ENCODE results near the gene RNF186. TPM values are rescaled to one million over a fixed set of nuclear protein-coding genes. Genes with fewer than 3 reads are reported as not detected.
"Not testable (repeated sequence)": the region's sequence is repeated elsewhere in the genome, so short reads cannot be mapped to it uniquely, and the experiment has no call there.

The RNF186 gene
- total and polyA plus RNA-seq, 5 donors, result not detected

DNA sequence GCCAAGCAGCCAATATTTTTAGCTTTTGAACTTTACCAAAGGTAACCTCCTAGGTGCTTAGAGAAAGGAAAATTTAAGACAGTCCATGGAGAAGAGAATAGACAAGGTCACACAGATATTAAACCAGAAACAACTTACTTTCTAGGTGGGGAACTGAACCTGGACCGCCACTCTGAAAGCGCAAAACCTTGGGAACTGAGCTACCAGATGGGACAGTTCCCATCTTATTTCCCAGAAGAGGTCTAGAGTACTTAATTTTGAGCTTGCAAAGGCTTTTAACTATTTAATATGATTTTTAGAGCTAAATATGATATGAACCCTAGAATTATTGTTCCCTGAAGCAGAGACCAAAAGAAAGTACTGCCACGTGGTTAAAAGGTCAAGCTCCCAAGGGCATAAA, 34.2 kb upstream of the RNF186 start:
- ATAC-seq; H3K4me1 ChIP-seq (ENCODE audit: control insufficient read depth, insufficient read depth, low read length); H3K27ac ChIP-seq (ENCODE audit: low read length); intact Hi-C loops (cut with DNase I); DNase-seq; H3K4me3 ChIP-seq (ENCODE audit: low read length); H3K9me3 ChIP-seq (ENCODE audit: control insufficient read depth, low read length); H3K27me3 ChIP-seq (ENCODE audit: control insufficient read depth, insufficient read depth): not testable (repeated sequence)
- WGBS, result 72% methylated on average over 3 of the region's 3 CpGs

DNA sequence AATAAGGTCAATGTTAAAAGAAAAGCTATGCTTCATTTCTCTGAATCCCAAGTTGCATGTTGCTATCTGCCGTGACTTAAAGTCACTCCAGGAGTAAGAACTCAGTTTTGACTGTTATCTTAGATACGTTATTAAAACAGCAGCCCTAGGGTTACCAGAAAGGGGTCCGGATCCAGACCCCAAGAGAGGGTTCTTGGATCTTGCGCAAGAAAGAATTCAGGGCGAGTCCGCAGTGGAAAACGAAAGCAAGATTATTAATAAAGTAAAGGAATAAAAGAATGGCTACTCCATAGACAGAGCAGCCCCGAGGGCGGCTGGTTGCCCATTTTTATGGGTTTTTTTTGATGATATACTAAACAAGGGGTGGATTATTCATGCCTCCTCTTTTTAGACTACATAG, 32.3 kb upstream of the RNF186 start:
- H3K4me3 ChIP-seq (ENCODE audit: low read length); DNase-seq; H3K27ac ChIP-seq (ENCODE audit: low read length); H3K9me3 ChIP-seq (ENCODE audit: control insufficient read depth, low read length); intact Hi-C loops (cut with DNase I); H3K27me3 ChIP-seq (ENCODE audit: control insufficient read depth, insufficient read depth); H3K4me1 ChIP-seq (ENCODE audit: control insufficient read depth, insufficient read depth, low read length); ATAC-seq: not testable (repeated sequence)
- whole genome bisulfite sequencing, result 83% methylated on average over 9 of the region's 9 CpGs

DNA sequence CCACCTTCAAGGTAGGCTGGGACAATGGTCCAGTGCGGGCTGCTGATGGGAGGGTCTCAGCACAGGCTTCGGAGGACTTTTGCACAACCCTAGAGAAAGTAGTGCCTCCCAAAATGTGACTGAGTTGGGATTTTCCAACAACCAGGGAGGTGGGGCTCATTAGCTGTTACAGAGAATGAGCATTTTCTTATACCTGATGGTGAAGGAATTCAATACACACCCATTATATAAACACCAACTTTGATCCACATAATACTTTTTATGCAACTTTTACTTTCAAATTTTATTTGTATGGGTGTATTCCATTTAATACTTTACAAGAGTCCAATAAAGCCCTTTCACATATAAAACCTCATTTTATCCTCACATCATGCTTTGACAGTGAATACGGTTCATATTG, 31.3 kb upstream of the RNF186 start:
- intact Hi-C loops (cut with DNase I), result no loop called here
- Histone ChIP-seq H3K4me3 (ENCODE audit: low read length) (no peak overlapping the region), H3K27ac (ENCODE audit: low read length) (no peak overlapping the region), H3K9me3 (ENCODE audit: control insufficient read depth, low read length) (no peaks in the 10 kb centered on the region), H3K4me1 (ENCODE audit: control insufficient read depth, insufficient read depth, low read length) (no peaks in the 10 kb centered on the region), H3K27me3 (ENCODE audit: control insufficient read depth, insufficient read depth) (no peaks in the 10 kb centered on the region)
- ATAC-seq (no peak), DNase-seq (no peak)
- WGBS, result 94% methylated on average over 3 of the region's 3 CpGs

DNA sequence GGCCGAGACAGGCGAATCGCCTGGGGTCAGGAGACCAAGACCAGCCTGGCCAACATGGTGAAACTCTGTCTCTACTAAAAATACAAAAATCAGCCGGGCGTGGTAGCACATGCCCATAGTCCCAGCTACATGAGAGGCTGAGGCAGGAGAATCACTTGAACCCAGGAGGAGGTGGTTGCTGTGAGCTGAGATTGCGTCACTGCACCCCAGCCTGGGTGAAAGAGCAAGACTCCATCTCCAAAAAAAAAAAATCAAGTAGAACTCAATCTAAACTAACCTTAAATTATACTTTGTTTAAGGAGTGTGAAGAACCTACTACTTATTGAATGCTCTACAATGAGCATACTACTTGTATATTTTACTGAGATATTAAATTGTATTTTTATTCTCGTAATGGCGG, 30.5 kb upstream of the RNF186 start:
- no peak overlapping the region for H3K27ac ChIP-seq (ENCODE audit: low read length)
- DNase-seq (no peak), ATAC-seq (no peak)
- H3K4me3 ChIP-seq (ENCODE audit: low read length), result no peak overlapping the region
- intact Hi-C loops (cut with DNase I), result no loop called here
- WGBS, result 91% methylated on average over 8 of the region's 8 CpGs
- no peaks in the 10 kb centered on the region for H3K27me3 ChIP-seq (ENCODE audit: control insufficient read depth, insufficient read depth)
- no peaks in the 10 kb centered on the region for H3K4me1 ChIP-seq (ENCODE audit: control insufficient read depth, insufficient read depth, low read length)
- no peaks in the 10 kb centered on the region for H3K9me3 ChIP-seq (ENCODE audit: control insufficient read depth, low read length)

DNA sequence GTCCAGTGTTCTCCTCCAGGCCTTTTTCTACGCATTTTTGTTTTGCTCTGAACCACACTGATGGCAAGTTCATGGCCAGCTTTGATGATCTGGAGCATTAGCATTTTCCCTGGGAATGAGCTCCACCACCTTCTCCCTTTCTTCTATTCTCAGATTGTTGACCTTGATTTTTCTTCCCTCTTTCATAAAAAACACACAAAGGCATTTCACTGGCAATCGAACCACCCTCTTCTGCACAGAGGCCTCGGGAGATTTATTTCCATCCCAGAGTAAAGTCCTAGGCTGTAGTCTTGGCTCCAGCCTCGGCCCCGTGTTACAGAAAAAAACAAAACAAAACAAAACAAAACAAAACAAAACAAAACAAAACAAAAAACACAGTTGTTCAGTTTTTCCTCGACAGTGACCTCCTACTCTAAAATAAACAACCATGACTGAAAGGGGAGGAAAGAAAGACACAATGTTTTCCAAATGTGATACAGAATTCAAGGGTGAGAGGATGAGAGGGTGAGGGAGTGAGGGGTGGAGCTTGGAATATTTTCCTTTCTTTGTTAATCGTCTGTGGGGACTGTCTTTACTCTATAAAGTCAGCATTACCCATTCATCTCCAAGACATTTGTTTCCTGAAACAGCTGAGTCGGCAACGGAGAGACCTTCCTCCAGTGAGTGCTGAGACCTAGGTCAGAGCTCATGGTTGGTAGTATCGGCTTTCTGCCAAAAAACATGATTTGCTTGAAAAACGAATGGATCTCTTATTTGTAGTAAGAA, 29.8 kb upstream of the RNF186 start:
- intact Hi-C loops (cut with DNase I), result no loop called here
- Histone ChIP-seq H3K4me1 (ENCODE audit: control insufficient read depth, insufficient read depth, low read length) (no peaks in the 10 kb centered on the region), H3K4me3 (ENCODE audit: low read length) (no peak overlapping the region), H3K27me3 (ENCODE audit: control insufficient read depth, insufficient read depth) (no peaks in the 10 kb centered on the region), H3K27ac (ENCODE audit: low read length) (no peak overlapping the region), H3K9me3 (ENCODE audit: control insufficient read depth, low read length) (no peaks in the 10 kb centered on the region)
- ATAC-seq, result no peak
- whole genome bisulfite sequencing, result 37% methylated on average over 11 of the region's 11 CpGs
- no peak for DNase-seq

DNA sequence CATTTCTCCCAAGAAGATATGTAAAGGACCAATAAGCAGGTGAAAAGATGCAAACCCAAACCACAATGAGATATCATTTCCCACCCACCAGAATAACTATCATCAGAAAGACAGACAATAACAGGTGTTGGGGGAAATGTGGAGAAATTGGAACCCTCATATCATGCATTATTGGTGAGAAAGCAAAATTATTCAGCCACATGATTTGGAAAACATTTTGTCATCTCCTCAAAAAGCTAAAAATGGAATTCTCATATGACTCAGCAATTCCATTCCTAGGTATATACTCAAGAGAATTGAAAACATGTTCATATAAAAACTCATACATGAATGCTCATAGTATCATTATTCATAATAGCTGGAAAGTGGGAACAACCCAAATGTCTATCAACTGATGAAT, 25.1 kb upstream of the RNF186 start:
- ATAC-seq, result no peak
- DNase-seq, result no peak
- intact Hi-C loops (cut with DNase I), result no loop called here
- Histone ChIP-seq H3K9me3 (ENCODE audit: control insufficient read depth, low read length) (no peaks in the 10 kb centered on the region), H3K4me3 (ENCODE audit: low read length) (no peak overlapping the region), H3K4me1 (ENCODE audit: control insufficient read depth, insufficient read depth, low read length) (no peaks in the 10 kb centered on the region), H3K27me3 (ENCODE audit: control insufficient read depth, insufficient read depth) (no peaks in the 10 kb centered on the region), H3K27ac (ENCODE audit: low read length) (no peak overlapping the region)

DNA sequence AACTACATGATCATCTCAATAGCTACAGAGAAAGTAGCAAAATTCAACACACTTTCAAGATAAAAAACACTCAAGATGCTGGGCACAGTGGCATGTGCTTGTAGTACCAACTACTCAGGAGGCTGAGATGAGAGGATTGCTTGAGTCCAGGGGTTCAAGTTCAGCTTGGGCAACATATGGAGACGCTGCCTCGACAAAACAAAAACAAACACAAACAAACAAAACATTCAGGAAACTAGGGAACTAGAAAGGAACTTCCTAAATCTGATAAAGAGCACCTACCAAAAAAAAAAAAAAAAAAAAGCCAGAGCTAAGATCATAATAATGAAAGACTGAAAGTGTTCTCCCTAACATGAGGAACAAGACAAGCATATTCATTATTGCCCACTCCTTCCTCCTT, 22.8 kb upstream of the RNF186 start:
- no peaks in the 10 kb centered on the region for H3K4me1 ChIP-seq (ENCODE audit: control insufficient read depth, insufficient read depth, low read length)
- H3K27ac ChIP-seq (ENCODE audit: low read length), result no peak overlapping the region
- 57% methylated on average over 2 of the region's 2 CpGs for WGBS
- no peaks in the 10 kb centered on the region for H3K27me3 ChIP-seq (ENCODE audit: control insufficient read depth, insufficient read depth)
- intact Hi-C loops (cut with DNase I), result no loop called here
- no peak for DNase-seq
- no peak overlapping the region for H3K4me3 ChIP-seq (ENCODE audit: low read length)
- ATAC-seq, result no peak
- no peaks in the 10 kb centered on the region for H3K9me3 ChIP-seq (ENCODE audit: control insufficient read depth, low read length)

DNA sequence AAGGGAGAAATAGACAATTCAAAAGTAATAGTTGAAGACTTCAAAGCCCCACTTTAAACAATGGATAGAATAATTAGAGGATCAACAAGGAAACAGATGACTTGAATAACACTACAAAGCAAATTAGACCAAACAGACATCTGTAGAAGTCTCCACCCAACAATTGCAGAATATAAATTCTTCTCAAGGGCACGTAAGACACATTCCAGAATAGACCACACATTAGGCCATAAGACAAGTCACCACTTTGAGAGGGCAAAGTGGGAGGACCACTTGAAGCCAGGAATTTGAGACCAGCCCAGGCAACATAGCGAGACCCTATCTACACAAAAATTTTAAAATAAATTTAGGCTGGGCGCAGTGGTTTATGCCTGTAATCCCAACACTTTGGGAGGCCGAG, 20.5 kb upstream of the RNF186 start:
- H3K9me3 ChIP-seq (ENCODE audit: control insufficient read depth, low read length), result no peaks in the 10 kb centered on the region
- WGBS, result 89% methylated on average over 4 of the region's 4 CpGs
- H3K27ac ChIP-seq (ENCODE audit: low read length), result no peak overlapping the region
- ATAC-seq (no peak), DNase-seq (no peak)
- no peaks in the 10 kb centered on the region for H3K4me1 ChIP-seq (ENCODE audit: control insufficient read depth, insufficient read depth, low read length)
- intact Hi-C loops (cut with DNase I), result no loop called here
- no peak overlapping the region for H3K4me3 ChIP-seq (ENCODE audit: low read length)
- no peaks in the 10 kb centered on the region for H3K27me3 ChIP-seq (ENCODE audit: control insufficient read depth, insufficient read depth)

DNA sequence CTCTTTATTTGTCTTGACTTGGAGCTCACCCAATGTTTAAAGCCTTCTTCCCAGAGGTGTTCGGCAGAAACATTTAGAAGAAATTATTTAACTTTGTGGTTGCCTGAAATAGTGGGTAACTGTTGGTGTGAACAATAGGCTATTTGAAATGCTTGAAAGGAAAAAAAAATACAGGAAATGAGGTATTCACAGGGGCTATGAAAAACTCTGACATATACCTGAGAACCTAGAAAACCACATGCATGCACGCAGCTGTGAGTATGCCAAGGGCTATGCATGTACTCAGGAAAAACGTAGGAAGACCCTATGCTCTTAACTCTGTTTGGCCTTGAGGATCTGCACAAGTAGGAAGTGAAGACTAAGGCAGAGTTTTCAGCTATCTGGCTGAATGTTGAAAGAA, 16.4 kb upstream of the RNF186 start:
- no peak overlapping the region for H3K4me3 ChIP-seq (ENCODE audit: low read length)
- no peaks in the 10 kb centered on the region for H3K4me1 ChIP-seq (ENCODE audit: control insufficient read depth, insufficient read depth, low read length)
- ATAC-seq (no peak), DNase-seq (no peak)
- intact Hi-C loops (cut with DNase I), result no loop called here
- H3K27me3 ChIP-seq (ENCODE audit: control insufficient read depth, insufficient read depth), result no peaks in the 10 kb centered on the region
- no peaks in the 10 kb centered on the region for H3K9me3 ChIP-seq (ENCODE audit: control insufficient read depth, low read length)
- no peak overlapping the region for H3K27ac ChIP-seq (ENCODE audit: low read length)
- WGBS, result 80% methylated on average over 3 of the region's 3 CpGs

DNA sequence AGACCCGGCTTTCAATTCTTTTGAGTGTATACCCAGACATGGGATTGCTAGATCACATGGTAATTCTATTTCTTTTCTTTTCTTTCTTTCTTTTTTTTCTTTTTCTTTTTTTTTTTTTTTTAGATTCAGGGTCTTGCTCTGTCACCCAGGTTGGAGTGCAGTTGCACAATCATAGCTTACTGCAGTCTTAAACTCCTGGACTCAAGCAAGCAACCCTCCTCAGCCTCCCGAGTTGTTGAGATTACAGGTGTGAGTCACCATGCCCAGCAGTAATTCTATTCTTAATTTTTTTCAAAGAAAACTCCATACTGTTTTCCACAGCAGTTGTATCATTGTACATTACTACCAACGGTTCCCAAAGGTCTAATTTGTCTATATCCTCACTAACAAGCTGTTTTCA, 13.5 kb upstream of the RNF186 start:
- no peaks in the 10 kb centered on the region for H3K9me3 ChIP-seq (ENCODE audit: control insufficient read depth, low read length)
- no peak overlapping the region for H3K4me3 ChIP-seq (ENCODE audit: low read length)
- H3K27me3 ChIP-seq (ENCODE audit: control insufficient read depth, insufficient read depth), result no peaks in the 10 kb centered on the region
- no peak for DNase-seq
- ATAC-seq, result no peak
- WGBS, result 81% methylated on average over 3 of the region's 3 CpGs
- H3K27ac ChIP-seq (ENCODE audit: low read length), result no peak overlapping the region
- no peaks in the 10 kb centered on the region for H3K4me1 ChIP-seq (ENCODE audit: control insufficient read depth, insufficient read depth, low read length)
- intact Hi-C loops (cut with DNase I), result no loop called here

DNA sequence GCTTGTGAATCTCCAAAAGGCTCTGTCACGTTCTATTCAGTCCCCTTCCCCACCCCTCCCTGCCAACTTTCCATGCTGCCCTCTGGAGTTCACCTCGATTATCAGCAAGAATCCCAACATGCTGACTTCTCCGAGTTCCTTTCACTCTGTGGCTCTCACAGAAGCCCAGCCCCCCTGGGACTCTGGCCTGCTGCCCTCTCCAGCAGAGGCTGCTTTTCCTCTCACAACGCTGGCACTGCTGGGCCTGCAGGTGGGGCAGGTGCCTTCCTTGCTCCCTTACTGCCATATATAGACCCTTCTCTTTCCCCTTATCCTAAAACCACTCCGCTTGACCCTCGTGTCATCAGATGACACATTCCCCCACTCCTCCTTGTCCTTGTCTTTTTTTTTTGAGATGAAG, 10.2 kb upstream of the RNF186 start:
- no peaks in the 10 kb centered on the region for H3K9me3 ChIP-seq (ENCODE audit: control insufficient read depth, low read length)
- ATAC-seq, result no peak
- H3K27me3 ChIP-seq (ENCODE audit: control insufficient read depth, insufficient read depth), result no peaks in the 10 kb centered on the region
- 28% methylated on average over 6 of the region's 6 CpGs for WGBS
- no peak overlapping the region for H3K4me3 ChIP-seq (ENCODE audit: low read length)
- DNase-seq, result no peak
- H3K4me1 ChIP-seq (ENCODE audit: control insufficient read depth, insufficient read depth, low read length), result no peaks in the 10 kb centered on the region
- H3K27ac ChIP-seq (ENCODE audit: low read length), result no peak overlapping the region
- intact Hi-C loops (cut with DNase I), result no loop called here

DNA sequence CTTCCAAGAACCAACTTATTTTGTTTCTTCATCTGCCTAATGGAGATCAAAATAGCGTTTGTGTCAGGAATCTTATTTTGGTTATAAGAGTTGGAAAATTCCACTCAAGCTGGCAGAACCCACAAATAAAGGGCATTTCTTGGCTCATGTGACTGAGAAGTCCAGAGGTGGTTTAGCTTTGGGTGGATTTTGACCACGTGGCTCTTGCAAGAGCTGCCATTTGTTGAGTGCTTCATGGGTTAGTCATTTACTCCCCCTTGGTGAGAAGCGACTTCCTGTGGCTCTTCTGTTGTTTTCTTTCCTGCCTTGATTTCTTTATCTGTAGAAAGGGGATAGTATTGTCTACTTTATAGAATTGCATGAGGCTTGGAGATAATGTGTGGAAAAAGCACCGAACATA, 9.5 kb upstream of the RNF186 start:
- intact Hi-C loops (cut with DNase I), result no loop called here
- WGBS, result 64% methylated on average over 4 of the region's 4 CpGs
- Histone ChIP-seq H3K4me3 (ENCODE audit: low read length) (no peak overlapping the region), H3K27me3 (ENCODE audit: control insufficient read depth, insufficient read depth) (no peaks in the 10 kb centered on the region), H3K4me1 (ENCODE audit: control insufficient read depth, insufficient read depth, low read length) (no peaks in the 10 kb centered on the region), H3K27ac (ENCODE audit: low read length) (no peak overlapping the region), H3K9me3 (ENCODE audit: control insufficient read depth, low read length) (no peaks in the 10 kb centered on the region)
- no peak for DNase-seq
- no peak for ATAC-seq

Measured in right cardiac atrium (tissue), 5 donors.